GM23248 (cell line): ENCODE measurements around the gene WEE2.

Experiments used
- EZH2 ChIP-seq: fragments of 200-600 bp; sonication (generic); IDR thresholded peaks from 2 replicates; pipeline ENCODE4 v1.6.1; 2018; ENCODE audit warnings: antibody characterized with exemption, mild to moderate bottlenecking; ENCODE audit not compliant: insufficient read depth, poor library complexity, severe bottlenecking
- EZH2phosphoT487 ChIP-seq: fragments of 200-600 bp; sonication (generic); IDR thresholded peaks from 2 replicates; pipeline ENCODE4 v1.6.1; 2018; ENCODE audit warnings: antibody characterized with exemption, moderate library complexity, mild to moderate bottlenecking, low read depth; ENCODE audit not compliant: insufficient read depth

DNA sequence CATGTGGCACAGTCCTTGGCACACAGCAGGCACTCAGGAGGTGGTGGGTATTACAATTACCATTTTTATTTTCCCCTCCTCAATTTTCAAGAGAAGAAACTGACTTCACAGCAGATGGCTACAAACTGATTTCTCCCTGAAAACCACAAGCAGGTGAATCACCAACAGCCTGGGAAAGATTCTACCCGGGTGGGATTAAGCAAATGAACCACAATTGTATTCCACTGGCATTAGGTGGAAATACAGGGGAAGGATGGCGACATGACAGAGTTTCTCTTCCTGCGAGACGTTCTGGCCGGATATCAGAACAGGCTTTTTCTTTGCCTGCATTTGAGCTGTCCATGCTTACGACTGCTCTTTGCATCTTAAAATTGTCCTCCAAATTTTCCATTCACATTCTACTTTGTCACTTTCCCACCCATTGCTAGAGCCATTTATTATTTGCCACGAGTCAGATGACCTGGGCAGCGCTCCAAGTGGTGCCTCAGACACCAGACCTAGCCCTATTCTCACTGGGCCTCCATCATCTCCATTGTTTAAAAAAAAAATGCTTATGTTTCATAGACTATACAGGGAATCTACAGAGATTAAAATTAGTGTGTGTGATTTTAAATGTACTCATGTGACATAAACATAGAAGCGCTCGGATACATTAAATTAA, 10.8 kb upstream of the WEE2 start:
- TF ChIP-seq EZH2phosphoT487 (no peak), EZH2 (no peak)
